ENCODE results near the gene STIM1.

Gene STIM1

GRCh38 chr11:3861683-3862082, 6.2 kb downstream of the STIM1 start:
- Histone ChIP-seq H3K36me3 (ENCODE audit: control insufficient read depth, low read length) (no peaks in the 10 kb centered on the region), H3K4me2 (ENCODE audit: low read length) (peak overlapping the region; percentile 3; the same call in 1 of the 2 replicates), H3K4me1 (ENCODE audit: control insufficient read depth, low read length) (peaks cover 77% of the 10 kb centered on the region), H3K4me3 (ENCODE audit: low read length) (no peak overlapping the region), H3F3A (ENCODE audit: control insufficient read depth, insufficient read depth) (no peaks in the 10 kb centered on the region; the same call in 1 of the 2 replicates), H3K9me2 (replicated peaks; ENCODE audit: control insufficient read depth, low read length) (no peaks in the 10 kb centered on the region), H4K20me1 (ENCODE audit: control insufficient read depth, insufficient read depth, low read depth, low read length) (no peaks in the 10 kb centered on the region), H3K9me3 (ENCODE audit: control insufficient read depth, insufficient read depth, low read length) (no peaks in the 10 kb centered on the region), H3K27me3 (ENCODE audit: control insufficient read depth, low read length) (no peaks in the 10 kb centered on the region), H3K27ac (ENCODE audit: low read depth, low read length) (no peak overlapping the region), H3K79me2 (ENCODE audit: control insufficient read depth, low read length) (peaks cover 82% of the 10 kb centered on the region)
- no peak for TF ChIP-seq EZH2phosphoT487 (IDR thresholded peaks at IDR 0.05; ENCODE audit: borderline replicate concordance, low read length)
- TF ChIP-seq, protein P1, sequence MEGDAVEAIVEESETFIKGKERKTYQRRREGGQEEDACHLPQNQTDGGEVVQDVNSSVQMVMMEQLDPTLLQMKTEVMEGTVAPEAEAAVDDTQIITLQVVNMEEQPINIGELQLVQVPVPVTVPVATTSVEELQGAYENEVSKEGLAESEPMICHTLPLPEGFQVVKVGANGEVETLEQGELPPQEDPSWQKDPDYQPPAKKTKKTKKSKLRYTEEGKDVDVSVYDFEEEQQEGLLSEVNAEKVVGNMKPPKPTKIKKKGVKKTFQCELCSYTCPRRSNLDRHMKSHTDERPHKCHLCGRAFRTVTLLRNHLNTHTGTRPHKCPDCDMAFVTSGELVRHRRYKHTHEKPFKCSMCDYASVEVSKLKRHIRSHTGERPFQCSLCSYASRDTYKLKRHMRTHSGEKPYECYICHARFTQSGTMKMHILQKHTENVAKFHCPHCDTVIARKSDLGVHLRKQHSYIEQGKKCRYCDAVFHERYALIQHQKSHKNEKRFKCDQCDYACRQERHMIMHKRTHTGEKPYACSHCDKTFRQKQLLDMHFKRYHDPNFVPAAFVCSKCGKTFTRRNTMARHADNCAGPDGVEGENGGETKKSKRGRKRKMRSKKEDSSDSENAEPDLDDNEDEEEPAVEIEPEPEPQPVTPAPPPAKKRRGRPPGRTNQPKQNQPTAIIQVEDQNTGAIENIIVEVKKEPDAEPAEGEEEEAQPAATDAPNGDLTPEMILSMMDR (IDR thresholded peaks at IDR 0.05; ENCODE audit: low read depth, low read length, poor library complexity, severe bottlenecking) = no peak

- Histone ChIP-seq H3K9me3 (ENCODE audit: control insufficient read depth, insufficient read depth, low read length) (no peaks in the 10 kb centered on the region), H3K79me2 (ENCODE audit: control insufficient read depth, low read length) (peaks cover 66% of the 10 kb centered on the region), H4K20me1 (ENCODE audit: control insufficient read depth, insufficient read depth, low read depth, low read length) (no peaks in the 10 kb centered on the region), H3K36me3 (ENCODE audit: control insufficient read depth, low read length) (no peaks in the 10 kb centered on the region), H3K9me2 (replicated peaks; ENCODE audit: control insufficient read depth, low read length) (no peaks in the 10 kb centered on the region), H3K4me2 (ENCODE audit: low read length) (peak overlapping the region; percentile 71), H3K27me3 (ENCODE audit: control insufficient read depth, low read length) (no peaks in the 10 kb centered on the region), H3K27ac (ENCODE audit: low read depth, low read length) (peak overlapping the region; percentile 40), H3K4me3 (ENCODE audit: low read length) (peak overlapping the region; percentile 49), H3K4me1 (ENCODE audit: control insufficient read depth, low read length) (peaks cover 46% of the 10 kb centered on the region), H3F3A (ENCODE audit: control insufficient read depth, insufficient read depth) (no peaks in the 10 kb centered on the region; the same call in 1 of the 2 replicates)
- TF ChIP-seq, protein P1 (IDR thresholded peaks at IDR 0.05; ENCODE audit: low read depth, low read length, poor library complexity, severe bottlenecking) = no peak
- no peak for TF ChIP-seq EZH2phosphoT487 (IDR thresholded peaks at IDR 0.05; ENCODE audit: borderline replicate concordance, low read length)
These were observed 10.1 kb downstream of the STIM1 start for GRCh38 chr11:3865388-3866193.

DNA sequence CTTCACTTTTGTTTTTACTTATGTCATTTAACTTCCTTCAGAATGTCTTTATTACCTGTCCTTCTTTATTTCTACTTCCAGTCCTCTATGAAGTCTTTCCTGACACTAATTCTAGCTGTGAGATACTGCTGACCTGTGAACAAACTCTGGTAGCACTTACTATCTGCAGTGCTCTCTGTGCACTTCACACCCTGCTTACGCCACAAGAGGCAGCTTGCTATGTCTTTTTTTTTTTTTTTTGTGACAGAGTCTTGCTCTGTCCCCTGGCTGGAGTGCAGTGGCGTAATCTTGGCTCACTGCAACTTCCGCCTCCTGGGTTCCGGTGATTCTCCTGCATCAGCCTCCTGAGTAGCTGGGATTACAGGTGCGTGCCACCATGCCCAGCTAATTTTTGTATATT, 10.7 kb downstream of the STIM1 start:
- Histone ChIP-seq H3K9me2 (replicated peaks; ENCODE audit: control insufficient read depth, low read length) (no peaks in the 10 kb centered on the region), H3K27ac (ENCODE audit: low read depth, low read length) (peak overlapping the region; percentile 40), H3K4me3 (ENCODE audit: low read length) (peak overlapping the region; percentile 49), H3K4me1 (ENCODE audit: control insufficient read depth, low read length) (peaks cover 42% of the 10 kb centered on the region), H4K20me1 (ENCODE audit: control insufficient read depth, insufficient read depth, low read depth, low read length) (no peaks in the 10 kb centered on the region), H3K36me3 (ENCODE audit: control insufficient read depth, low read length) (no peaks in the 10 kb centered on the region), H3K9me3 (ENCODE audit: control insufficient read depth, insufficient read depth, low read length) (no peaks in the 10 kb centered on the region), H3K27me3 (ENCODE audit: control insufficient read depth, low read length) (no peaks in the 10 kb centered on the region), H3K4me2 (ENCODE audit: low read length) (peak overlapping the region; percentile 71), H3K79me2 (ENCODE audit: control insufficient read depth, low read length) (peaks cover 62% of the 10 kb centered on the region), H3F3A (ENCODE audit: control insufficient read depth, insufficient read depth) (no peaks in the 10 kb centered on the region; the same call in 1 of the 2 replicates)
- TF ChIP-seq, protein P1 (IDR thresholded peaks at IDR 0.05; ENCODE audit: low read depth, low read length, poor library complexity, severe bottlenecking) = peak; percentile 22
- no peak for TF ChIP-seq EZH2phosphoT487 (IDR thresholded peaks at IDR 0.05; ENCODE audit: borderline replicate concordance, low read length)
